Hepatocyte (in vitro differentiated cells): ENCODE measurements around the gene HSPA14. TPM values are rescaled to one million over a fixed set of nuclear protein-coding genes. Genes with fewer than 3 reads are reported as not detected.

ENCODE experiments used
- DNase-seq: peaks from one replicate; pipeline ENCODE4 v3.0.0-alpha.2; 2016; ENCODE audit warnings: low spot score
- H2AFZ ChIP-seq: fragments of 200-600 bp; sonication (generic); 2 replicates; pipeline ENCODE4 v1.6.0; 2016; ENCODE audit warnings: antibody characterized with exemption, mild to moderate bottlenecking
- H3K27ac ChIP-seq: fragments of 200-600 bp; sonication (generic); 2 replicates; pipeline ENCODE4 v1.5.1; 2016; ENCODE audit warnings: mild to moderate bottlenecking
- H3K27me3 ChIP-seq: fragments of 200-600 bp; sonication (generic); 2 replicates; pipeline ENCODE4 v1.6.1; 2016
- H3K36me3 ChIP-seq: fragments of 200-600 bp; sonication (generic); replicated peaks from 2 replicates; pipeline ENCODE4 v1.5.1; 2016; ENCODE audit warnings: low read depth; ENCODE audit not compliant: insufficient read depth
- H3K4me1 ChIP-seq: fragments of 200-600 bp; sonication (generic); 2 replicates; pipeline ENCODE4 v1.5.1; 2016; ENCODE audit warnings: mild to moderate bottlenecking, moderate library complexity; ENCODE audit not compliant: insufficient read depth
- H3K4me2 ChIP-seq: fragments of 200-600 bp; sonication (generic); 2 replicates; pipeline ENCODE4 v1.6.0; 2016
- H3K4me3 ChIP-seq: fragments of 200-600 bp; sonication (generic); 2 replicates; pipeline ENCODE4 v1.5.1; 2016; ENCODE audit warnings: mild to moderate bottlenecking
- H3K79me2 ChIP-seq: fragments of 200-600 bp; sonication (generic); 2 replicates; pipeline ENCODE4 v1.6.0; 2017; ENCODE audit warnings: mild to moderate bottlenecking
- H3K9me2 ChIP-seq: fragments of 200-600 bp; sonication (generic); replicated peaks from 2 replicates; pipeline ENCODE4 v1.6.0; 2017; ENCODE audit warnings: mild to moderate bottlenecking; ENCODE audit not compliant: insufficient read depth
- H3K9me3 ChIP-seq: fragments of 200-600 bp; sonication (generic); 2 replicates; pipeline ENCODE4 v1.5.1; 2016; ENCODE audit warnings: low read depth, mild to moderate bottlenecking
- H4K20me1 ChIP-seq: fragments of 200-600 bp; sonication (generic); 2 replicates; pipeline ENCODE4 v1.6.0; 2016; ENCODE audit warnings: mild to moderate bottlenecking; ENCODE audit not compliant: insufficient read depth, poor library complexity, severe bottlenecking
- CTCF ChIP-seq: fragments of 200-600 bp; sonication (generic); IDR thresholded peaks from 2 replicates; pipeline ENCODE4 v1.5.1; 2016; ENCODE audit warnings: antibody characterized with exemption, mild to moderate bottlenecking; ENCODE audit not compliant: poor library complexity
- EZH2 ChIP-seq: fragments of 200-600 bp; sonication (generic); IDR thresholded peaks from 2 replicates; pipeline ENCODE4 v1.6.1; 2016; ENCODE audit warnings: antibody characterized with exemption, mild to moderate bottlenecking, borderline replicate concordance
- EZH2phosphoT487 ChIP-seq: fragments of 200-600 bp; sonication (generic); IDR thresholded peaks from one replicate; pipeline ENCODE4 v1.6.1; 2018; ENCODE audit warnings: antibody characterized with exemption, mild to moderate bottlenecking, low read depth, moderate library complexity; ENCODE audit not compliant: unreplicated experiment, severe bottlenecking
- WGBS: methylation state at CpG from one replicate; pipeline ENCODE4 v1.1.6; 2016; ENCODE audit warnings: low lambda C conversion rate; ENCODE audit errors: missing lambda C conversion rate; 5-methylcytosine and 5-hydroxymethylcytosine counted together
- polyA plus RNA-seq: library from polyadenylated mRNA; unstranded; fragments of >200 nt; fragmentation: Nextera tagmentation; extraction: Ambion mirVana; gene quantifications from 2 replicates; pipeline ENCODE4 v1.2.1, GENCODE V29; 2016
- total RNA-seq: library from RNA; depleted of rRNA; stranded (reverse); fragments of >200 nt; gene quantifications from 2 replicates; pipeline ENCODE4 v1.2.3, GENCODE V29; 2014

Gene HSPA14
- total and polyA plus RNA-seq, 2 experiments from 2014 or later, result 9.9 to 20.2 TPM

- H3K4me1 ChIP-seq, result peaks cover 10% of the 10 kb centered on the region
- H3K9me2 ChIP-seq, result no peaks in the 10 kb centered on the region
- no peaks in the 10 kb centered on the region for H3K27me3 ChIP-seq
- TF ChIP-seq EZH2phosphoT487 (no peak), CTCF (no peak), EZH2 (no peak)
- H3K27ac ChIP-seq, result no peak overlapping the region
- peak overlapping the region; percentile 89 for H3K4me3 ChIP-seq
- H2AFZ ChIP-seq, result peak overlapping the region; percentile 92
- peaks cover 81% of the 10 kb centered on the region for H3K79me2 ChIP-seq
- 42% methylated on average over 7 of the region's 7 CpGs for WGBS
- peak overlapping the region; percentile 94 for H3K4me2 ChIP-seq
- H4K20me1 ChIP-seq, result no peaks in the 10 kb centered on the region
- no peaks in the 10 kb centered on the region for H3K36me3 ChIP-seq
- H3K9me3 ChIP-seq, result no peaks in the 10 kb centered on the region
- peak; percentile 17 for DNase-seq
Observed at GRCh38 chr10:14880229-14880628, 42.1 kb downstream of the HSPA14 start.

- H3K4me2 ChIP-seq, result no peak overlapping the region
- 98% methylated on average over 3 of the region's 3 CpGs for WGBS
- no peaks in the 10 kb centered on the region for H3K4me1 ChIP-seq
- H3K79me2 ChIP-seq, result peaks cover 95% of the 10 kb centered on the region
- H3K27me3 ChIP-seq, result no peaks in the 10 kb centered on the region
- H3K9me2 ChIP-seq, result no peaks in the 10 kb centered on the region
- TF ChIP-seq CTCF (no peak), EZH2 (no peak)
- H2AFZ ChIP-seq, result no peak overlapping the region
- no peak overlapping the region for H3K27ac ChIP-seq
- H4K20me1 ChIP-seq, result no peaks in the 10 kb centered on the region
- H3K36me3 ChIP-seq, result no peaks in the 10 kb centered on the region
- no peaks in the 10 kb centered on the region for H3K9me3 ChIP-seq
- no peak overlapping the region for H3K4me3 ChIP-seq
- DNase-seq, result no peak
Observed at GRCh38 chr10:14884082-14884481, 46.0 kb downstream of the HSPA14 start.

- Histone ChIP-seq H2AFZ (no peak overlapping the region), H3K4me2 (no peak overlapping the region), H3K36me3 (no peaks in the 10 kb centered on the region), H3K4me3 (no peak overlapping the region), H3K9me2 (no peaks in the 10 kb centered on the region), H3K4me1 (no peaks in the 10 kb centered on the region), H3K9me3 (no peaks in the 10 kb centered on the region), H3K79me2 (peaks cover 87% of the 10 kb centered on the region), H3K27ac (no peak overlapping the region), H4K20me1 (no peaks in the 10 kb centered on the region), H3K27me3 (no peaks in the 10 kb centered on the region)
- TF ChIP-seq CTCF (peak; percentile 25), EZH2 (no peak)
- WGBS, result 85% methylated on average over 2 of the region's 2 CpGs
- DNase-seq, result no peak
Observed at GRCh38 chr10:14889318-14889717, 51.2 kb downstream of the HSPA14 start.

GRCh38 chr10:14891151-14891550, 53.0 kb downstream of the HSPA14 start:
- 93% methylated on average over 1 of the region's 1 CpG for WGBS
- no peaks in the 10 kb centered on the region for H4K20me1 ChIP-seq
- no peaks in the 10 kb centered on the region for H3K4me1 ChIP-seq
- no peaks in the 10 kb centered on the region for H3K36me3 ChIP-seq
- H3K9me2 ChIP-seq, result no peaks in the 10 kb centered on the region
- peaks cover 85% of the 10 kb centered on the region for H3K79me2 ChIP-seq
- no peak overlapping the region for H3K4me3 ChIP-seq
- TF ChIP-seq EZH2 (no peak), CTCF (no peak), EZH2phosphoT487 (no peak)
- no peak overlapping the region for H2AFZ ChIP-seq
- H3K27ac ChIP-seq, result no peak overlapping the region
- H3K27me3 ChIP-seq, result no peaks in the 10 kb centered on the region
- no peak for DNase-seq
- H3K9me3 ChIP-seq, result no peaks in the 10 kb centered on the region
- H3K4me2 ChIP-seq, result no peak overlapping the region
